GM21619 (cell line): Measurements from ENCODE around the gene SLC38A9.
A peak's percentile ranks its signal among the peaks of the same experiment; 100 is the strongest.
"Not testable (repeated sequence)": the region's sequence is repeated elsewhere in the genome, so short reads cannot be mapped to it uniquely, and the experiment has no call there.

Source experiments
- ATAC-seq: cut with Tn5 transposase; IDR thresholded peaks from one replicate; pipeline ENCODE4 v1.9.1; 2021; ENCODE audit not compliant: unreplicated experiment

SLC38A9 gene

DNA sequence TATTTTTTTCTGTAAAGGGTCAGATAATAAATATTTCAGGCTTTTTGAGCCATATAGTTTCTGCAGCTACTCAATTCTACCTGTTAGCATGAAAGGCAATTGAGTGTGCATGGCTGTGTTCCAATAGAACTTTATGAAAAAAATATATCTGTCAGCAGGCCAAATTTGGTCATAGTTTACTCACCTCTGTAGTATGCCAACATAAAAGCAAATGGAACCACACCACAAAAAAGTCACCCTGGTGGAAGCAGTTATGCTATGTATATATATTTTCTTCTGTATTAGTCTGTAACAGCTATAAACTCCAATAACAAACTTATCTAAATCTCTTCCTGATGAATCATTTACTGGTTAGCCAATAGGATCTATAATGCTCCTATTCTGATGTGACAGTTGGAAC is 3.4 kb downstream of the SLC38A9 start:
- no peak for ATAC-seq

- ATAC-seq: no peak
Observed at GRCh38 chr5:55706230-55706629, 5.9 kb downstream of the SLC38A9 start.

DNA sequence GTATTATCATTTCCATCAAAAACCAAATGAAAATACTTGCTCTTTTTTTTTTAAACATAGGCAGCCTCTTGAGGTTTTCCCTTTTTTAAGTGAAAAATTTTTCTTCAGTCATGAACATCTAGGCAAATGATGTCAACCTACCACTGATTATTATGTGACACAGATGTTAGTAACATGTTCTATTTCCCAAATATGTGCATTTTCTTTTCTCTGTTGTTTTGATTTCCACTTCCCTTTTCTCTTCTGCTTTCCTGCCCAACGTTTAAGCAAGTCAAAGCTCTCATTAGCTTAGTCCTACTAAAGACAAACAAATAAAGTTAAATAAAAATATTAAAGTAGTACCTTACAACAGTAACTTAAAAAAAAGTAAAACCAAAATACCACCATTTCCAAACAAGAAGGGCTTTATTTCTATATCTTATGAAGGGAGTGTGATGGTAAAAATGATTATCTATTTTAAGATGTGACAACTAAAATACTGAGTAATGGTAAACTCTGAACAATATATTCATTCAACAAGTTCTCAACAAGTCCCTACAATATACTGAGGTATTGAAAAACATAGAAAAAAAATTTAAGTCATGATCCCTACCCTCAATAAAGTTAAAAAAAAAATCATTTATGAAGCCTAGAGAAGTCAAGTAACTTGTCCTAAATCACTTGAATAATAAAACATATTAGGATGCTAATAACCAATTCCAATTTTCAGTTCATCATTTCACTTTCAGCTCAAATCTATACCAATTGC is 9.4 kb downstream of the SLC38A9 start:
- no peak for ATAC-seq

GRCh38 chr5:55701462-55702103 is 10.5 kb downstream of the SLC38A9 start:
- no peak for ATAC-seq

DNA sequence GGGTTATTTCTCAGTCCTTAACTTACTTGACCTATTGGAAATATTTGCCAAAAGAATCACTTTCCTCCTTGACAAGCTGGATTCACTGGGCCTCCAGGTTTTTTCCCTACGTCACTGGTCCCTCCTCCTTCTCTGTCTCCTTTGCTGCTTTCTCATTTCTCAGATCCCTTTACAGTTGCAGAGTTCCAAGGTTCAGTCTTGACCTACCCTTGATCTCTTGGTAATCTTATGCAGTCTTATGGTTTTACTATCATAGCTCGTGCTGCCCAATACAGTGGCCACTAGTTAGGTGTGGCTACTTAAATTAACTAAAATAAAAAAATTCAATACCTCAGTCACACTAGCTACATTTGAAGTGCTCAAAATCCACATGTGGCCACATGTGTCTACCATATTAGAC is 11.4 kb downstream of the SLC38A9 start:
- ATAC-seq: no peak

- ATAC-seq: no peak
Observed at GRCh38 chr5:55699041-55699688, 13.0 kb downstream of the SLC38A9 start.

DNA sequence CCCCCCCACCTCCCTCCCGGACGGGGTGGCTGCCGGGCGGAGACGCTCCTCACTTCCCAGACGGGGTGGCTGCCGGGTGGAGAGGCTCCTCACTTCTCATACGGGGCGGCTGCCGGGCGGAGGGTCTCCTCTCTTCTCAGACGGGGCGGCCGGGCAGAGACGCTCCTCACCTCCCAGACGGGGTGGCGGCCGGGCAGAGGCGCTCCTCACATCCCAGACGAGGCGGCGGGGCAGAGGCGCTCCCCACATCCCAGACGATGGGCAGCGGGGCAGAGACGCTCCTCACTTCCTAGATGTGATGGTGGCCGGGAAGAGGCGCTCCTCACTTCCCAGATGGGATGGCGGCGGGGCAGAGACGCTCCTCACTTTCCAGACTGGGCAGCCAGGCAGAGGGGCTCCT is 15.4 kb downstream of the SLC38A9 start:
- not testable (repeated sequence) for ATAC-seq

DNA sequence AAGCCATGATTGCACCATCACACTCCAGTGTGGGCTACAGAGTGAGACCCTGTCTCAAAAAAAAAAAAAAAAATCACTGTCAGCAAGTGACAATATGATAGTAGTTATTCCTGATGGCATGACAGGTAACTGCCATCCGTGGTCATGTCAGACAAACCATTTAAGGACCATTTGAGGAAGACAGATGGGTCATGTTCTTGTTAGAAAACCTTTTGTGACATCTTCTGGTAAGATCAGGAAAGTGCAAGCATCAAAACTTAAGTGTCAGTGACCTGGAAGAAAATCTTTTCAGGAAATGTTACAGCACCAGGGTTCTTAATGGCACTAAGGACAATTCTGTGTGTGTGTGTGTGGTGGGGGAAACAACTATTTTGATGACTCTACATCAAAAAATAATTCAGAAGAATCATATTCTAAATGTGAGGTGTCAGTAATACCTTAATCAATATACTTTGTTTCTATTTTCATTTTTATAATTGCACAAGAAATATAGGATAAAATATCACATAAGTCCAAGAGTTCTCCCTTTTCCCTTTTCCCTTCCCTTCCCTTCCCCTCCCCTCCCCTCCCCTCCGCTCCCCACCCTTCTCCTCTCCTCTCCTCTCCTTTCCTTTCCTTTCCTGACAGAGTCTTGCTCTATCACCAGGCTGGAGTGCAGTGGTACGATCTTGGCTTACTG is 17.8 kb downstream of the SLC38A9 start:
- ATAC-seq: peak; percentile 51

DNA sequence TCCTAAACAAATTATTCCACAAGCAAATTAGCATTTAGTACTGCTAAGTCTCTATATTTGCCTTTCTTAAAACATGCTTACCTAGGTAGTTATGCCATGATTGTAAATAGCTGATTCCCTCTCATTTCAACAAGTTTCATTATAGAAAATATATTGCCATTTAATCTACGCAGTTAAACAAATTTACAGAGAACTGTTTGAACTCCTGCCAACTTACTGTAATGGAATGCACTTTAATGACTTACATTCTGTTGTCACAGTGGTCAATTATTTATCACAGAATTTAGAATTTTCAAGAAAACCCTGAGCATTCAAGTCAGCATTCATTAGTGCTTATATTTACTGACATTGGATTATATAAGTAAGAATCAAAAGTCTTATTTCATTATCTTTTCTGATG is 19.6 kb downstream of the SLC38A9 start:
- no peak for ATAC-seq

- ATAC-seq: no peak
Observed at GRCh38 chr5:55692106-55692417, 20.1 kb downstream of the SLC38A9 start.

DNA sequence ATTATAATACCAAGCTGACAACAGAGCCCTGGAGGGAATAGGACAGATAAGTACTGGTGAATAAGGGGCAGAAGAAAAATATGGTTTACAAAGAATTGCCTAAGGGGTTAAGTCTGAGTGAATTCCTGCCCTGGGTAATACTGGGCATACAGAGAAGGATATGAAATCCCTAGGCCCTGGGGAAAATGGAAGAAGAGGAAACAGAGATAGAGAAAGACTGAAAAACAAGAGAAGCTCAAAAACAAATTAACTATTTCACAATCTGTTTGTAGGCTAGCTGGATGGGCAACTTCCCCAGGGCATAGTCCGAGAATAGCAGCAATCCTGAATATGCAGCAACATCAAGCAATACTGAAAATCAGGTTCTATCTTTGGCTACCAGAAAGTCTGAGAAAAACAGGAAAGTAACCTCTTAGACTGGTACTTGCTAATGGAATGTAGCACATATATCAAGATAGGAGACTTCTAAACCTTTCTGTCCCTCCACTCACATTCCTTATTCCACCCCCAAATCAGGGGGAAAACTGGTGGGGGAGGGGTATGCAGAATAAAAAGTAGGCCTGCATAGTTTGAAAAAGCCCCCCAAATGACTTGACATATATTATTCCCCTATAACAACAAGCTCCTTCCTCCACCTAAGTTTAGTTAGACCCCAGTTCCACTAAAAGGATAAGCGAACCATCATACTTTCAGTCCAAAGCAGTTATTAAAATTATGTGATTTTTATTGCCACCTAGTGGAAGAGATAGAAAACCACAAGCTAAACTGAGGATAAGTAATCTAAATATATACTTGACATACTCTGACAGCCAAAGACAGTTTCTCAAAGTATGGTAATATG is 20.6 kb downstream of the SLC38A9 start:
- no peak for ATAC-seq

DNA sequence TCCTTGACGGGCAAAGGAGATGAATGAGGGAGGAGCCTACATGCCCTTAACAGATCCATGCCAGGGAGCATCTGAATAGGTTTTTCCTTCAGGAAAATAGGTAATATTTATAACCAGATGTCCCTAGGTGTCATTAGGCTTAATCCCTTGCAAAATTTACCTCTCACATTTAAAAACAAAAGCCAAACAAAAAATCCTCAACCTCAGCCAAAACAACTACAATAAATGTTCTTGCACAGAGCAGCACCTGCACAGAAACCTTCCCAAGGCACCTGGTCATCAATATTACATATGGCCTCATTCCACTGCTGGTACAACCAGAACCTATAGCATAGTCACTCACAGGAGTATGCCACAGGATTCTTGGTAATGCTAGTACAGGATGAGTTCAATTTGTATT is 30.1 kb downstream of the SLC38A9 start:
- ATAC-seq: no peak

GRCh38 chr5:55681301-55681700 is 30.8 kb downstream of the SLC38A9 start:
- ATAC-seq: no peak

DNA sequence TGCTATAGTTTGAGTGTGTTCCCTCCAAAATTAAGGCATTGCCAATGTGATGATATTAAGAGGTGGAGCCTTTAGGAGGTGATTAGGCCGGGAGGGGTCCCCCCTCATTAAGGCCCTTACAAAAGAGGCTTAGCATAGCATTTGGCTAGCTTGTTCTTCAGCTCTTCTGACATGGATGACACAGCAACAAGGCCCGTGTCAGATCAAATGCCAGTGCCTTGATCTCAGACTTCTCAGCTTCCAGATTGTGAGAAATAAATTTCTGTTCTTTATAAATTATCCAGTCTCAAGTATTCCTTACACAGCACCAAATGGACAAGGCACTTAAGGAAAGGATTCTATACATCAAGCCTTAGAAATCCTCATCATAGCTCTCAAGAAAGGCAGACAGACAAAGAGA is 31.8 kb downstream of the SLC38A9 start:
- ATAC-seq: no peak

DNA sequence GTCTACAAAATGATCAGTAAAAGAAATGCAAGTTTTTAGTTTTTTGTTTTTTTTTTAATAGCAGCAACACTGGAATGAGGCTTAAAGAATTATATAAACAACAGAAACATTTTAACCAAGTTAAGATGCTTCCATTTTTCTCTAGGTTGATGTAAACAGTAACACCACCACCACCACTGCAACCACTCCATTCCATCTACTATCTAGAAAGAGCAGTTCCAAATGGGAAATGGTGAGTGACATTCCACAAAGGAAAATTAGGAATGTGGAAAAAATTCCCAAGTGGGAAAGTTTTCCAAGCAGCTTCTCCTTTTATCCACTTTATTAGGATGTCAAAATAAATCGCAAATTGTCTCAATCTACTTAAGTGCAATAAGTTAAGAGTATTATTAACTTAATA is 32.6 kb downstream of the SLC38A9 start:
- no peak for ATAC-seq

GRCh38 chr5:55675119-55675518 is 37.0 kb downstream of the SLC38A9 start:
- no peak for ATAC-seq

DNA sequence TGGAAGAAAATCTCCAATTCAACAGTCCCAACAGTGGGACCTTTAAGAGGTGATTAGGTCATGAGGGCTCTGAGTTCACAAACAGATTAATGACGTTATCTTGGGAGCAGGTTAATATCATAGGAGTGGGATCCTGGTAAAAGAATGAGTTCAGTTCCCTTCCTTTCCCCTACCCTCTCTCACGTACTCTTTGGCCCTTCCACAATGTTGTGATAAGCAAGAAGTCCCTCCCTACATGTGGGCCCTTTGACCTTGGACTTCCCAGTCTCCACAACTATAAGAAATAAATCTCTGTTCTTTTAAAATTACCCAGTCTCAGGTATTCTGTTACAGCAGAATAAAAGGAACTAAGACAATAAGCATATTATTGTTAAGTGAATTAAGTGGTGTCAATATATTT is 37.8 kb downstream of the SLC38A9 start:
- ATAC-seq: no peak

DNA sequence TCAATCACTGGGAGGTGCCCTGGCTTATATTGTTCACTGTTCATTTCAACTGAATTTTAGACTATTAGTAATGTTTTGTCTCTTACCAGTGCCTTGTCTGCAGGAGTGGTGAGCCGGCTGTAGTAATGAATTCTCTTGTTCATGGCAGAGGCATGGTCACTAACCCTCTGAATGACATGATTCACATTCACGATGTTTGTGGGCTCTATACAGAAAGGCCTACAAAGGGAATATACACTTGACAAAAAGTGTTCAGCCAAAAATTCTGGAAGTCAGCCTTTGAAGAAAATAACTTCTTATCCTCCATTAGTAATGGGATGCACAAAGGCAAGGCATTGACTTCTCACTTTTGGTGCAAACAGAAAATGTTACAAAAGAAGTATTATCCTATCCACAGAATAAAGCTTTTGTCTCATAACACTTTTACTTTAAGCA is 39.6 kb downstream of the SLC38A9 start:
- ATAC-seq: no peak

DNA sequence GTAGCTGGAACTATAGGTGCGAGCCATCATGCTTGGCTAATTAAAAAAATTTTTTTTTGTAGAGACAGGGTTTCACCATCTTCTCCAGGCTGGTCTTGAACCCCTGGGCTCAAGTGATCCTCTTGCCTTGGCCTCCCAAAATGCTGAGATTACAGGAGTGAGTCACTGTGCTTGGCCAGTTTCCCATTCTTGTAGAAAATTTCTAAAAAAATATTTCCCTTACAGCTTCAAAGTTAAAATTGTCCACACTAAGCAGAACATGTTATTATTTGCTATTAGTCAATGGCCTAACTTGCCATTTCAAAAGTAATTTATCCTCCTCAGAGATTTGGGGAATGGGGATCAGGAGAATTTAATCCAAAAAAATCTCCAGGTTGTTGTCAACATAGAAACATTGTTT is 40.1 kb downstream of the SLC38A9 start:
- no peak for ATAC-seq

GRCh38 chr5:55668356-55668755 is 43.8 kb downstream of the SLC38A9 start:
- ATAC-seq: no peak

- no peak for ATAC-seq
Observed at GRCh38 chr5:55667938-55668337, 44.2 kb downstream of the SLC38A9 start.
